Activated CD8-positive, alpha-beta memory T cell treated with anti-CD3 and anti-CD28 coated beads, Interleukin-2, amount 50 U/mL, for 1 hour (primary cell): ENCODE results near the gene SPANXN5.
"Not testable (repeated sequence)": the region's sequence is repeated elsewhere in the genome, so short reads cannot be mapped to it uniquely, and the experiment has no call there.

Experiments used
- DNase-seq: peaks from one replicate; pipeline ENCODE4 v3.0.0-alpha.2; 2020; ENCODE audit errors: extremely low read depth

Gene SPANXN5, protein sequence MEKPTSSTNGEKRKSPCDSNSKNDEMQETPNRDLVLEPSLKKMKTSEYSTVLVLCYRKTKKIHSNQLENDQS

DNA sequence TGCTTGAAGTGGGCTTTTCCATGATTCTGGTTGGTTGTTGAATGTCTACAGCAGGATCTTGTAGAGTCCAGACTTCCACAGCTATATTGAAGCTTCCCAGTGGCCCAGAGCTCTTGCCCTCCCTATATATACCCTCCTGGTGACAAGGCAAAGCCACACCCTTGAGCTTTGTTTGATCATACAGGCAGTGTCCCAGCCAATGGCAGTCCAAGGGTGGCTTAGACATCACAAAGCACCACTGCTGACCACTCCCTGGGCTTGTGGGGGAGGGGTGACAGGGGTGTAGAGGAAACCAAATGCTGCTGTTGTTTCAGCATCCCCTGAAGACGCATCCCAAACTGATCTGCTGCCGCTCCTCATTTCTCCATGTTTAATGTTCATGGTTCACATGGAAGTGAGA is at the start of gene SPANXN5:
SPANXN5 (minus strand) TSS at position 101 of the 400 bp plus-strand sequence; CDS start at position 22, 79 bp downstream.
- not testable (repeated sequence) for DNase-seq

DNA sequence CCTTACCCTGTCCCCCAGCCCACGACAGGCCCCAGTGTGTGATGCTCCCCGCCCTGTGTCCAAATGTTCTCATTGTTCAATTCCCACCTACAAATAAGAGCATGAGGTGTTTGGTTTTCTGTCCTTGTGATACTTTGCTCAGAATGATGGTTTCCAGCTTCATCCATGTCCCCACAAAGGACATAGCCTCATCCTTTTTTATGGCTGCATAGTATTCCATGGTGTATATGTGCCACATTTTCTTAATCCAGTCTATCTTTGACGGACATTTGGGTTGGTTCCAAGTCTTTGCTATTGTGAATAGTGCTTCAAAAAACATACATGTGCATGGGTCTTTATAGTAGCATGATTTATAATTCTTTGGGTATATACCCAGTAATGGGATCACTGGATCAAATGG is 46.4 kb upstream of the SPANXN5 start:
- DNase-seq = not testable (repeated sequence)

DNA sequence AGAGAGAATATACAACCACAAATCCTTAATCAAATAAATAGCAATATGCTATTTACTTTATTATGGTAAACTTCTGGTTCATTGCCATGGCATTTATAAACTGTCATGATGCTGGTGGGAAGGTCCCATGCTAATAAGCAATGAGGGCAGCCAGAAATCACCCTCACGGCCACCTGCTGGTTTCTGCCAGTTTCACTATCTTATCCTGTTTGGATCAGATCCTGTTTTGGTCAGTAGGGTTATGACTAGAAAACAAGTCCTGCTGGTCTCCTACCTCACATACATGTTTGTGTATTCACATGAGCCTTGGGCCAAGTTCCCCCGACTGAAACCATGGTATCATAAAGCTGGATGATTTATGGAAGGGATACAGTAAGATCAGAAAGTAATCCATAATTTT is 41.9 kb upstream of the SPANXN5 start:
- DNase-seq = no peak

GRCh38 chrX:52830551-52830950 is 33.3 kb upstream of the SPANXN5 start:
- no peak for DNase-seq

DNA sequence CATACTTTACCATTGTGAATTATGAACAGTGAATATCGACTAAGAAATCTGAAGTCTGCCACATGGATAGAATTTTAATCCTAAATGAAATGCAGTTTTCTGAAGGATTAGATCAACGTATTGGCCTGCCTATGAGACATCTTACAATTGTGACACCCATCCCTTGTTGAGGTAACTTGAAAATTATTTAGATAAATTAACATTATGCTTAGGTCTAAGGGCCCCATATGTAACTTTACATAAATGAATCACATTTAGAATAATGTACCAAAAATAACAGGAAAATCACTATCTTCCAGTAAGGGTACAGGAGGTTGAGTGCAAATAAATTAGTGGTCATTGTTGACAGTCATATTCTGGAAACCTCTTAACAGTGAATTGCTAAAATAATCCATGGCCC is 27.4 kb upstream of the SPANXN5 start:
- DNase-seq = no peak

- no peak for DNase-seq
These were observed 24.0 kb upstream of the SPANXN5 start for GRCh38 chrX:52821079-52821760.

DNA sequence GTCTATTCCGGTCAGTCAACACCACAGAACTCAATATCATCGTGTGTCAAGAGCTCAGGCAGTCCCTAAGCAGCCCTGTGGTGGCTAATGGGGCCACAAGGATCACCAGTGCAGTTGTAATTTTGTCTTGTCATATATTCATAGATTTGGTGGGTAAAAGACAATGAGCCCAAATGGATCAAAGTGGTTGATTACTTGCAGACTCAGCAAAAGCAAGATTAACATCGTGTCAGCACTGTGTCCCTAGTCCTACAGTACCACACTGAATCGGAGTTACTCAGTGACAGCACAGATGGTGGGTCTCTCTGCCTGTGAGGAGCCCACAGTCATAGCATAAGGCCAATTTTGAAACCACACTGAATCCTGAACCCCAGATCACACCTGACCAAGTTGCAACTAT is 22.6 kb upstream of the SPANXN5 start:
- DNase-seq = no peak

DNA sequence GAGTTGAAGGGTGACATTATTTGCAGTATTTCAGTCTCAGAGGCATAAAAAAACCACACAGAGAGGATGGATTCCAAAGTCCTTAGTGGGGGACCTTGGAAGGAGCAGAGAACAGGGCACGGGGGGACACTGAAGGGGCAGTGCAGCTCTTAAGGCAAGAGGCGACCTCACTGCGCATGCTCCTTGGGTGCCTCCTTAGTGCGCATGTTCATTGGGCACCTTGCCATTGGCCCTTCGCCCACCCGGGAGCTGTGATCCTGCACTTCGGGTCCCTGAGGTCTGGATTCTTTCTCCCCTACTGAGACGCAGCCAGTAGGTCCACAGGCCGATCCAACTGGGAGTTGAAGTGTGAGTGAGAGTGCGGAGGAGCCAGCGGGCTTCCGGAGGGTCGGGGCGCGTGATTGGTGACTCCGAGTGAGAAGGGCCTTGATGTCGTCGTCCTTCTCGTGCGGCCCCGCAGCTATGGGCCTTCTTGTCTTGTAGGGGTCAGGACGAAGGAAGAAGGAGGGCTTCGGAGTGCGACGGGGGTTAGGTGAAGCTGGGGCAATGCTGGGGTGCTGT is 13.9 kb upstream of the SPANXN5 start, which contains the start of gene XAGE5:
XAGE5 (plus strand) TSS at position 223 of the 561 bp plus-strand sequence. CDS start 1,280 bp downstream, outside the sequence.
- DNase-seq = no peak

GRCh38 chrX:52804876-52805275 is 7.6 kb upstream of the SPANXN5 start:
- not testable (repeated sequence) for DNase-seq

DNA sequence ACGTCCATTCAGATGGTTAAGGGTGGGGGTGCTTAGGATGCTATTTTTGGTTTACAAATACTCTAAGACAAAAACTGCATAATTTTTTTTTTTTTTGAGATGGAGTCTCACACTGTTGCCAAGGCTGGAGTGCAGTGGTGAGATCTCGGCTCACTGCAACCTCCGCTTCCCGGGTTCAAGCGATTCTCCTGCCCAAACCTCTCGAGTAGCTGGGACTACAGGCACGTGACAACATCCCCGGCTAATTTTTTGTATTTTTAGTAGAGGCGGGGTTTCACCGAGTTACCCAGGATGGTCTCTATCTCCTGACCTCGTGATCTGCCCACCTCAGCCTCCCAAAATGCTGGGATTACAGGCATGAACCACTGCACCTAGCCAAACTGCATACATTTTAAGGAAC is 23.7 kb downstream of the SPANXN5 start:
- DNase-seq = not testable (repeated sequence)

DNA sequence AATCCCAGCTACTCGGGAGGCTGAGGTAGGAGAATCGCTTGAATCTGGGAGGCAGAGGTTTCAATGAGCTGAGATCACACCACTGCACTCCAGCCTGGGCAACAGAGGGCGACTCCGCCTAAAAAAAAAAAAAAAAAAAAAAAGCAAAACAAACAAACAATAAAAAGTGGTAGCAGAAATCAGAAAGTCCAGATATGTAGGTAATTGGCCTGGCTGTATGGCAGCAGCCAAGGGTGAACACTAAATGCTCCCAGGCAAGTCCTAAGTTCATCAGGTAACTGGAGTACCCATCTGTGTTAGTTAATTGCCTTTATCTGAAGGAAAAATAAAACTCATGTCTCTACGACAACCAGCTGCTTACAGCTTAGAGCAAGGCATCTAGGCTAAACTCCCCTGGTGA is 31.2 kb downstream of the SPANXN5 start:
- not testable (repeated sequence) for DNase-seq

GRCh38 chrX:52750952-52751351 is 46.3 kb downstream of the SPANXN5 start, which contains the start of gene SSX2B:
Gene SSX2B, plus strand, starts transcription at chrX:52751252. Its CDS starts 1,429 bp downstream, at chrX:52752681.
- DNase-seq = not testable (repeated sequence)
